Subcutaneous abdominal adipose tissue (tissue), 5 donors: ENCODE results near the gene NDOR1.
A peak's percentile ranks its signal among the peaks of the same experiment; 100 is the strongest.

Experiments
- H3K27ac ChIP-seq: one replicate; pipeline ENCODE4 v1.7.0; 2013; ENCODE audit warnings: low read depth, mild to moderate bottlenecking, inconsistent platforms, low read length, moderate library complexity
- H3K27me3 ChIP-seq, 5 donors: one replicate each; pipeline ENCODE4 v1.7.0; 2013; ENCODE audit warnings: low read length in 5 of 5, inconsistent platforms in 1 of 5; ENCODE audit not compliant: control insufficient read depth in 5 of 5, insufficient read depth in 4 of 5
- H3K36me3 ChIP-seq, 5 donors: one replicate each; pipeline ENCODE4 v1.7.0; 2013; ENCODE audit warnings: low read length in 5 of 5; ENCODE audit not compliant: control insufficient read depth in 5 of 5, insufficient read depth in 5 of 5
- H3K4me1 ChIP-seq, 5 donors: one replicate each; pipeline ENCODE4 v1.7.0; 2013; ENCODE audit warnings: low read length in 5 of 5, mild to moderate bottlenecking in 3 of 5, moderate library complexity in 1 of 5; ENCODE audit not compliant: control insufficient read depth in 5 of 5, insufficient read depth in 5 of 5
- H3K4me3 ChIP-seq, 5 donors: one replicate each; pipeline ENCODE4 v1.7.0; 2013; ENCODE audit warnings: low read length in 5 of 5, low read depth in 1 of 5
- H3K9ac ChIP-seq, 5 donors: one replicate each; pipeline ENCODE4 v1.7.0; 2013; ENCODE audit warnings: low read length in 5 of 5, mild to moderate bottlenecking in 4 of 5, moderate library complexity in 3 of 5
- H3K9me3 ChIP-seq, 5 donors: one replicate each; pipeline ENCODE4 v1.7.0; 2013; ENCODE audit warnings: low read length in 5 of 5; ENCODE audit not compliant: control insufficient read depth in 5 of 5
- donor health status: healthy.
- donor health status: healthy.
- donor health status: healthy.
- donor health status: healthy.
- donor health status: healthy.

NDOR1 gene

GRCh38 chr9:137226338-137227053, 21.0 kb downstream of the NDOR1 start:
- Histone ChIP-seq H3K4me3 (no peak overlapping the region), H3K27ac (no peak overlapping the region), H3K9ac (no peak overlapping the region), H3K9me3 (no peaks in the 10 kb centered on the region), H3K36me3 (no peaks in the 10 kb centered on the region), H3K4me1 (peaks cover 0 to 18% (median 17%) of the 10 kb centered on the region in 5 donors), H3K27me3 (peaks cover 29 to 47% (median 46%) of the 10 kb centered on the region in 5 donors)

- H3K9me3 ChIP-seq: no peaks in the 10 kb centered on the region
- H3K4me3 ChIP-seq: no peak within 1 kb of the TSS
- H3K36me3 ChIP-seq: no peaks in the 10 kb centered on the region
- peaks cover 0 to 15% (median 14%) of the 10 kb centered on the region in 5 donors for H3K4me1 ChIP-seq
- H3K9ac ChIP-seq: no peak within 1 kb of the TSS
- H3K27me3 ChIP-seq: peaks cover 37 to 55% (median 52%) of the 10 kb centered on the region in 5 donors
- no peak within 1 kb of the TSS for H3K27ac ChIP-seq
These were observed 21.8 kb downstream of the NDOR1 start, which contains the start of gene RNF224 for GRCh38 chr9:137227054-137227852. Gene RNF224, plus strand, starts transcription at chr9:137227502. Its CDS starts 834 bp downstream, at chr9:137228336.

GRCh38 chr9:137227853-137228505, 22.5 kb downstream of the NDOR1 start:
- peaks cover 0 to 10% (median 9%) of the 10 kb centered on the region in 5 donors for H3K4me1 ChIP-seq
- H3K27ac ChIP-seq: no peak overlapping the region
- no peaks in the 10 kb centered on the region for H3K36me3 ChIP-seq
- no peak overlapping the region for H3K4me3 ChIP-seq
- H3K27me3 ChIP-seq: peaks cover 40 to 59% (median 57%) of the 10 kb centered on the region in 5 donors
- H3K9me3 ChIP-seq: no peaks in the 10 kb centered on the region
- H3K9ac ChIP-seq: no peak overlapping the region

GRCh38 chr9:137228506-137228967, 23.0 kb downstream of the NDOR1 start:
- Histone ChIP-seq H3K9ac (no peak overlapping the region), H3K9me3 (no peaks in the 10 kb centered on the region), H3K4me3 (no peak overlapping the region), H3K27me3 (peaks cover 43 to 64% (median 61%) of the 10 kb centered on the region in 5 donors), H3K36me3 (no peaks in the 10 kb centered on the region), H3K4me1 (peaks cover 0 to 7% (median 7%) of the 10 kb centered on the region in 5 donors), H3K27ac (no peak overlapping the region)

- no peak overlapping the region for H3K4me3 ChIP-seq
These were observed 23.7 kb downstream of the NDOR1 start for GRCh38 chr9:137228968-137229896.

GRCh38 chr9:137229903-137230704, 24.6 kb downstream of the NDOR1 start:
- Histone ChIP-seq H3K9ac (no peak overlapping the region), H3K27ac (no peak overlapping the region), H3K4me1 (no peaks in the 10 kb centered on the region), H3K27me3 (peaks cover 53 to 76% (median 70%) of the 10 kb centered on the region in 5 donors), H3K36me3 (no peaks in the 10 kb centered on the region), H3K4me3 (no peak overlapping the region), H3K9me3 (no peaks in the 10 kb centered on the region)

More at GRCh38 chr9:137228968-137229896, 23.7 kb downstream of the NDOR1 start:
- H3K9ac ChIP-seq: no peak overlapping the region
- peaks cover 0 to under 1% (median under 1%) of the 10 kb centered on the region in 5 donors for H3K4me1 ChIP-seq
- peaks cover 45 to 67% (median 64%) of the 10 kb centered on the region in 5 donors for H3K27me3 ChIP-seq
- H3K27ac ChIP-seq: no peak overlapping the region
- no peaks in the 10 kb centered on the region for H3K36me3 ChIP-seq
- H3K9me3 ChIP-seq: no peaks in the 10 kb centered on the region

GRCh38 chr9:137230705-137231371, 25.3 kb downstream of the NDOR1 start, which contains the start of gene SLC34A3:
Gene SLC34A3, plus strand, starts transcription at chr9:137230901. Its CDS starts 802 bp downstream, at chr9:137231703.
- no peak within 1 kb of the TSS for H3K27ac ChIP-seq
- H3K9ac ChIP-seq: peak within 1 kb of the TSS in 1 of 5 donors; percentile 13
- H3K9me3 ChIP-seq: no peaks in the 10 kb centered on the region
- peaks cover 0 to 5% (median under 1%) of the 10 kb centered on the region in 5 donors for H3K4me1 ChIP-seq
- no peaks in the 10 kb centered on the region for H3K36me3 ChIP-seq
- H3K27me3 ChIP-seq: peaks cover 59 to 80% (median 75%) of the 10 kb centered on the region in 5 donors
- H3K4me3 ChIP-seq: no peak within 1 kb of the TSS

GRCh38 chr9:137231372-137232039, 26.0 kb downstream of the NDOR1 start:
- peaks cover 0 to 11% (median 7%) of the 10 kb centered on the region in 5 donors for H3K4me1 ChIP-seq
- H3K27ac ChIP-seq: no peak overlapping the region
- H3K9me3 ChIP-seq: no peaks in the 10 kb centered on the region
- peaks cover 56 to 75% (median 72%) of the 10 kb centered on the region in 5 donors for H3K27me3 ChIP-seq
- peak overlapping the region in 1 of 5 donors; percentile 13 for H3K9ac ChIP-seq
- H3K4me3 ChIP-seq: no peak overlapping the region
- H3K36me3 ChIP-seq: no peaks in the 10 kb centered on the region
